COLO668 (cell line): ENCODE results near the gene CRYBG1.
"Not testable (repeated sequence)": the region's sequence is repeated elsewhere in the genome, so short reads cannot be mapped to it uniquely, and the experiment has no call there.

ENCODE experiments used
- DNase-seq: peaks from one replicate; lab custom pipeline; 2025; ENCODE audit not compliant: unreplicated experiment; lab: John Stamatoyannopoulos, UW

The CRYBG1 gene

DNA sequence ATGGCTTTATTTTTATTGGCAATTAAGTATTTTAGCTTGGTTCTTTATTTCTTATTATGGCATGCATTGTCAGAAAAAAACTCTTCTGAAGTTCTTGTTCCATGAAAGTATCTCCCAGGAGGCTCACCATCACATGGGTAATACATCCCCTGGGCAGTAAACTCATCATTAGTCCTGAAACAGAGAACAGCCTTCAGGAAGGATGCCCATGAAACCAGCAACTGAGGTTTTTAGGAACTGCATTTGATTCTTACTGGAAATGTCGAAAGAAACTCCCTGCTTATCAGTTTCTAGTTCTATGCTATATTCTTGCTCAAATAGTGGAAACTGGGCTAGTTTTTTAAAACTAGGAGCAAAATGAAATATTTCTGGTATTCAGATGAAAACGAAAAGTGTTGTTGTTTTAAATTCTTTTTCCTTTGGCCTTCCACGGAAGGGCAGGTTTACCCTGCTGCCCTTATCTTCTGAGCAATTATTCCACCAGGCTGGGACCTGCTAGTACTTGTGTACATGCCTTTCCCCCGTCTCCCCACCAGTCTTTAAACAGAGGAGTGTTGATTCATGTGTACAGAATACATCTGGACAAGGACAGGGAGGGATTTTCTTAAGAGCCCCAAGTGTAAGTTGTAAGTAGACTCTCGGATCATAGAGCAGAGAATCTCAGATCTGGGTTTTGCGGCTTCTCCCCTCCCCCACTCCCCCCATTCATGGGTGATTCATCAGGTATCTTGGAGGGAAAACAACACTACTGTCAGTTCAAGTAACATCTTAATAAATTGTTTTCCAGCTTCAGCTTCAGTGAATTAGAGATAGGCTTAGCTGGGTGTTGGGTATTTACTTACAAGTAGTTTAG is 187.3 kb downstream of the CRYBG1 start:
- DNase-seq, result no peak

DNA sequence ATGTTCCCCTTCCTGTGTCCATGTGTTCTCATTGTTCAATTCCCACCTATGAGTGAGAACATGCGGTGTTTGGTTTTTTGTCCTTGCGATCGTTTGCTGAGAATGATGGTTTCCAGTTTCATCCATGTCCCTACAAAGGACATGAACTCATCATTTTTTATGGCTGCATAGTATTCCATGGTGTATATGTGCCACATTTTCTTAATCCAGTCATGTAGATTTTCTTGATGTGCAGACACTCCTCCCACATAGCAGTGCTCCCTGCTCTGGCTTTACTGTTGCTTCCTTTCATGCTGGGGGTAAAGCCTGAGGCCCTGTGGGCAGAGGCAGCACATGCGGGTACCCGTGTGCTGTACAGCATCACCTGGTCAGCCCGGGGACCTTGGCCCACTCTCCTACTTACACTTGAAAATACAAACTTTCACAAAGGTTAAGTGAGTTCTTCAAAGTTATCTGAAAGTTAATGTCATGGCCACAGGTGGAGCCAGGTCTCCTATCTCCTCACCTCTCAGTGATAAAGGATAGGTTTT is 188.5 kb downstream of the CRYBG1 start:
- not testable (repeated sequence) for DNase-seq

DNA sequence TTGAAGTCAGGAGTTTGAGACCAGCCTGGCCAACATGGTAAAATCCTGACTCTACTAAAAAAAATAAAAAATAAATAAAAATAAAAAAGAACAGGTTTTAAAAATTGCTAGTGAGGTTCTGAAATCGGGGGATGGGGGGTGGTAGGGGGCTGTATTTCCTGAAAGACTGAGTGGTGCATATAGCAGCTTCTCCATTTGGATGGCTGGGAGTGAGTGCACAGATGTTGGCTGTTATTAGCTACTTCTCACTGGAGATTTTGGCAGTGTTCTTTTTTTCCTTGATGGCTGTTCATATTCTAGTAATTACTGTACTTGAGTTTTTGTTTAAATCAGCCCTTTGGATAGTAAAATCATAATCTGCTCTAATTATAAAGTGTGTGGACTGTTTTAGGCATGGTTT is 189.0 kb downstream of the CRYBG1 start:
- DNase-seq, result no peak

DNA sequence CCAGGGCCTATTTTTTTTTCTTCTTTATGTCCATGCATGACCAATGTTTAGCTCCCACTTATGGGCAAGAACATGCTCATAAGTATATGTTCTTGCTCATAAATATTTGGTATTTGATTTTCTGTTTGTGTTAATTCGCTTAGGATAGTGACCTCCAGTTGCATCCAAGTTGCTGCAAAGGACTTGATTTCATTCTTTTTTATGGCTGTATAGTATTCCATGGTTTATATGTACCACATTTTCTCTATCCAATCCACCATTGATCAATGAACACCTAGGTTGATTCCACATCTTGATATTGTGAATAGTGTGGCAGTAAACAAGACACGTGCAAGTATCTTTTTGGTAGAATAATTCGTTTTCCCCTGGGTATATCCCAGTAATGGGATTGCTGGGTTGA is 190.6 kb downstream of the CRYBG1 start:
- no peak for DNase-seq

DNA sequence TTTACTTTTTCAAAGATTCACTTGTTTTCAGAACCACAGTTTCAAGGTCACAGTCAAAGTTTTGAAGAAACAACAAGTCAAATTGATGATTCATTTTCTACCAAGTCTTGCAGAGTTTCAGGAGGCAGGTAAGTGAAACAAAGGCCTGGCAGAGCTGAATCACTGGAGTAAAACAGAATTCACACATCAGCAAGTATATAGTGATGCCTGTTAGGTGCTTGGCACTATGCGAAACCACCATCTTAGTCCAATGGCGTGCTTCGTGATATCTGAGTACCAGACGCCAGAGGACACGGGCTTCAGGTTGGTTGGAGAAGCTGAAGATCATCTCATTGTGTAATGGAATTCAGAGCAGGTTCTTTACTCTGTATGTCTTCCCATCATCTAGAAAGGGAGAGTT is 192.9 kb downstream of the CRYBG1 start:
- DNase-seq, result no peak

DNA sequence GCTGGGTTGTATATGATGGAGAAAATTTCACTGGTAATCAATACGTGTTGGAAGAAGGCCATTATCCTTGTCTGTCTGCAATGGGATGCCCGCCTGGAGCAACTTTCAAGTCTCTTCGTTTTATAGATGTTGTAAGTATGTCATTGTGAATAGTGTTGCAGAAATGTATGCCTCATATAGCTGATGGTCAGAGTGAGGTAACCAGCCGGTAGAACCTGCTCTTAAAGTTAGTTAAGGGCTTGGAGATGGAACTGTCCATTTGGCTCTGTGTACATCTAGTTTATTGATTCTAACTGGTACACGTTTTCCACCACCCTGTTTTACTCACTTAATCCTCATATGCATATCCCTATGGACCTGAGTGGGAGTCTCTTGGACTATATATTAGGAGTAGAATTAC is 195.2 kb downstream of the CRYBG1 start:
- no peak for DNase-seq

DNA sequence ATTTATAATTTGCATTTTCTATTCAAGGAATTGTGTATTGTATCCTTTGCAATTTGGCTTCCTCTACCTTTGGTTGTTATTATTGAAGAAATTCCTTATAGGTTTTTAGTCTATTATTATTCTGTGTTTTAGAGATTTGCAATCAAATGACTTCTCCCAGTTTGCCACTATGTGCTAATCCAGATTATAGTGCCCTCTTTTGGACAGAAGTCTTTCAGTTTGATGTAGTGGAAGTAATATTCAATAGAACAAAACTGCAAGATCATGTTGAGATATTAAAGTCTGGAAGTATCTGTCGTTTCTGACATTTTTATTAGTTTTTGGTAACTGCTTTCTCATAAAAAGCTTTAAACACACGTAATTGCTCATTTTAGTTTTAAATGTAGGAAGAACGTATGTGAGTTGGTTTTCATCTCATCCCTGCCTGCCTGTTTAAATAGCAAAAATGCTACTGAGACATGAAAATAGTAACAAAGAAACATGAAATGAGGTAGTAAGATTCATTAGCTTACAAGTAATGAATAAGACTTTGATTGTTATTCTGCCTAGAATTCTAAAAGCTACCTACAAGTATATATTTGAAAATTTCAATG is 195.9 kb downstream of the CRYBG1 start:
- DNase-seq, result no peak

DNA sequence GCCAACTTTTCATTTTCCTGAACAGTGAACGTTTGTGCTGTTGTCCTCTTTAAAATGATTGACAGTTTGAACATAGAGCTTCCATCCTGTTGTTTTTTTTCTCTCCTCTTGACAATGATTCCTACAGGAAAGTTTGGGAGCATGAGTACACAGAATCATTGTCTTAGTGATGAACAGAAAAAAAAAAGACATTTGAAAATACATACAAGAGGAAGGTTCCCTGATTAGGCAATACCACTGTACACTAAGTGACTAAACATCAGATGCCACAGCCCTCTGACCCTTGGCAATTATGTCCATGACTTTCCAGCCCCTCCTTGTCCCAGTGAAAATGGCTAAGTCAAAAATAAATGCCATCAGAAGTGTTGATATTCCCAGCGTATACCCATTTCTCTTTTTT is 197.3 kb downstream of the CRYBG1 start:
- DNase-seq, result no peak

DNA sequence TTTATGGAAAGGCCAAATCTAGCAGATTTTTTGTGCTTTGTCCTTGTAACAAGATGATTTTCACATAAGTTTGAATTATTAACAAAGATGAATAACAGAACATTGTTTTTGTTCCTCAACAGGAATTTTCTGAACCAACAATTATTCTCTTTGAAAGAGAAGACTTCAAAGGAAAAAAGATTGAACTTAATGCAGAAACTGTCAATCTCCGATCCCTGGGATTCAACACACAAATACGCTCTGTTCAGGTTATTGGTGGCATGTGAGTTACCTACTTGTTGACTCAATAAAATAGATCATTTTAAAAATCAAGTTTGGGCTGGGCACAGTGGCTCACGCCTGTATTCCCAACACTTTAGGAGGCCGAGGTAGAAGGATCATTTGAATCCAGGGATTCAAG is 197.8 kb downstream of the CRYBG1 start:
- DNase-seq, result no peak

DNA sequence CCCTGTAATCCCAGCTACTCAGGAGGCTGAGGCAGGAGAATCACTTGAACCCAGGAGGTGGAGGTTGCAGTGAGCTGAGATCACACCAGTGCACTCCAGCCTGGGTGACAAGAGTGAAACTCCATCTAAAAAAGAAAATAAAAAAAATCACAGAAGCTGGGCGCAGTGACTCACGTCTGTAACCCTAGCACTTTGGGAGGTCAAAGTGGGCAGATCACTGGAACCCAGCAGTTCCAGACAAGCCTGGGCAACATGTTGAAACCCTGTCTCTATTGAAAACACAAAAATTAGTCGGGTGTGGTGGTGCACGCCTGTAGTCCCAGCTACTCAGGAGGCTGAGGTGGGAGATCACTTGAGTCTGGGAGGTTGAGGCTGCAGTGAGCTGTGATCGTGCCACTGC is 199.1 kb downstream of the CRYBG1 start:
- not testable (repeated sequence) for DNase-seq

DNA sequence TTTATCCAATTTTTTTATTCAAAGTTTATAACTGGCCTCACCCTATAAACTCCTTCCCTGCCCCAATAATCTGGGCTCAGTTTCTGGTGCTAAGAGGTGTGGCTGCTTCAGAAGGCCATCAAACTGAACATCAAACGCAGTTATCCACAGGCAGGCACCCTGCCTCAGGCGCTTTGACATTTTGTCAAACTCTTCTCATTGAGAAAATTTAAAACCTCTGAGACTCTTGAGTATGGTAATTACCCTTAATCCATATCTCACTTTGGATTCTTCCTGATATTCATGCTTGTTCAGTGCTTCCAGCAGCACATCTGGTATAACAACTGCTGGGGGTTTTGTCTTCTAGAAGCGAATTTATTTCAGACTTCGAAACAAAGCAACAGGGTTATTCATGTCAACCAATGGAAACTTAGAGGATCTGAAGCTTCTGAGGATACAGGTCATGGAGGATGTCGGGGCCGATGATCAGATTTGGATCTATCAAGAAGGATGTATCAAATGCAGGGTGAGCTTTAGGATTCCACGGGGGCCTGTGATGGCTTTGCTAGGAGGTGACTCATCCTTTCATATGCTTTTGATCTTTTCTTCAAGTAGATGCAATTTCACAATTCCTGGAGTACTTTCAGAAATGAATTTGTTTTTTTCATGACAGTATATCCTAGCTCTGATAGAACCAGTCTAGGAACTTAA is 200.6 kb downstream of the CRYBG1 start:
- no peak for DNase-seq

DNA sequence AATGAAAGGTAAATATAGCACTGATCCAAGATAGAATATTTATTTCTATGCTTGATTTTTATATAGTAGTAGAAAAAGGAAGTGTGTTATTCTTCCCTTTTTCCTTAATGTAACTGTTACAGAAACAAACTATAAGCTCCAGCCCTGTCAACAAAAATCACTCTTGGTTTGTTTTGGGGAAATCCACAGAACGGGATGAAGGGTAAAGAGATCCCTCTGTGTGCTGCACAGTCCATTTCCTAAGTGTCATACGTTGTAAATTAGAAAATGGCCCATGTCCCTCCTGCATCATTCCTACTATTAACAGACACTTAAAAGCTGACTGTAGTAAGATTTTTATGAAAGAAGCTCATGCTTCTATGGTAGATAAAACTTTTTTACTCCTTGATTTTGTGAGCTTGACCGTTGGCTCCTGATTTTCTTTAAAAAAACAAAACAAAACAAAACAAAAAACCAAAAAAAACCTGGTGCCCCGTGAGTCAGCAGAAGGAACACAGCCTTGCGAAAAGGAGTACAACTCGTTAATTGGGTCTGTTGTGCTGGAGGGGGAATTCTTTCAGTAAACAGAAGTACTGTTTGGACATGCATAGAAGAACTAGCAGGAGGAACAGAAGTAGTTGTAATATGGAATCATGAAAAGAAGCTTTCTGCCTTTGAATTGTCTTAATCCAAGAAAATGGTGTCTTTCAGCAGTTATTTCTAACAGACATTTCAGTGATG is 201.3 kb downstream of the CRYBG1 start:
- no peak for DNase-seq

DNA sequence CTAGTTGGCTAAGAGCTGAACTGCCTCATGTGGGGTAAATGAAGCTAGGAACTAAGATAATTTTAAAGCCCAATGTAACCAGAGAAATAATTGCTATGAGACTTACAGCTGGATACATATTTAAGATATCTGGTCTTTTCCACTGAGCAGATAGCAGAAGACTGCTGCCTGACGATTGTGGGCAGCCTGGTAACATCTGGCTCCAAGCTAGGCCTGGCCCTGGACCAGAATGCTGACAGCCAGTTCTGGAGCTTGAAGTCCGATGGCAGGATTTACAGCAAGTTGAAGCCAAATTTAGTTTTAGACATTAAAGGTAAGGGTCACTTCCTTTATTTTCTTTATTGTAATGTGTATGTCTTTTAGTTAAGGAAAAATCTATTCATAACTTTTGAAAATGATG is 203.1 kb downstream of the CRYBG1 start:
- DNase-seq, result no peak

DNA sequence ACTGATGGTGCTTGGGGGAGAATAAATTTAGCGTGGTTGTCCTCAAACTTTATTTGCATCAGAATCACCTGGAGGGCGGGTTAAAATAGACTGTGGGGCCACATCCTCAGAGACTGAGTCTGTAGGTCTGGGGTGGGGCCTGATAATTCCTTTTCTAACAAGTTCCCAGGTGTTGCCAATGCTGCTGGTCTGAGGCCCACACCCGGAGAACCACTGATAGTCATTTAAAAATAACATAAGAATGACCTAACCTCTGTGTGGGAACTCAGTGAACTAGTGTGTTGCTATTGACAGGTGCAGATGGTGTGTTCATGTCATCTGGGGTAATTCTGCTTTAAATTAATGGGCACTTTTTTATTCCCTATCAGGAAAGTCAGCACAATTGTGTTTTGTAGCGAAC is 204.0 kb downstream of the CRYBG1 start:
- DNase-seq, result no peak

DNA sequence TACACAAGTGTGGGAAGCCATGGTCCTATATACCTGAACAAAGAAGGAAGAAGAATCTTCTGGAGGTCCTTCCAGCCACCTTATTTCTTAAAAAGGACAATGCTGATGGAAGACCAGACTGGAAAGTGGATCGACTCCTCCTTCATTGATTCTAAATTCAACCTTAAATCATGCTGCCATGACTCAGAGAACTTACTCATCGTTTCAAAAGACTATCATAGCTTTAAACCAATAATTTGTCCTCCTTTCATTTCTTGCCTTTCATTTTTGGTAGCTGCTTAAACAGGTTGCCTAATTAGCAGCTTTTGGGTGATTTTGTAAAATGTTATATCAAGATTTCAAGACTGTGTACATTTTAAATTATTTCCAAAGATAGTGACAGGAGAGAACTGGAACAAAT is 208.0 kb downstream of the CRYBG1 start:
- DNase-seq, result no peak

DNA sequence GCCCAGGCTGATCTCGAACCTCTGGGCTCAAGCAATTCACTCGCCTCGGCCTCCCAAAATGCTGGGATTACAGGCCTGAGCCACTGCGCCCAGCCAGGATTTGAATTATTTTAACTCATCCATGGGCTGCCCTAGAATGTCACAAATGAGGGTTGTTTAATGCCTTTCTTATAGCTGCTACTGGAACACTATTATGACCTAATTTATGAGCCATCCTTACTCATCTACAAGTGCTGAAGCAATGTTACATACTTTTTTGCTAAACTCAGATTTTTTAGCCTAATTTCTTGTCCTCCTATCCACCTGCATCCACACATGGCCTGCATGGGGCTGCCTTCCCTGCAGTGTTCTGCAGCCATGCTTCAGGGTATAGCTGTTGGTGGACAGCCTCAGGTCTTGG is 208.9 kb downstream of the CRYBG1 start:
- DNase-seq, result no peak

DNA sequence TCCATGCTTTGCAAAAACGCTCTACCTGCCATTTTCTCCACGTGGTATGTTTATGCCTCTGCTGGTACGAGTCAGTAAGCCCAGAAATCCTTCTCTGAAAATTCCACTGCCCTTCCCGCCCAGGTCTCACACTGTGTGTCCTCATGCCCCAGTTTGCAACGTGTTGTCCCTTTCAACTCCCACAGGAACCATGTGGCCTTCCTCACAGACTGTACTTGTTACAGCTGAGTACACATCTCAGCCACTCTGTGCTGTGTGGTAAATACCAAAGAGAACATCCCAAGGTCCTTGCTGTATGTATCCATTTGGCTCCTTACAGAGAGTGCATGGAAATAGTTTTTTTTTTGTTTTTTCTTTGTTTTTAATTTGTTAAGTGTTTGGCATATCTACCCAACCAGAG is 211.9 kb downstream of the CRYBG1 start:
- no peak for DNase-seq

DNA sequence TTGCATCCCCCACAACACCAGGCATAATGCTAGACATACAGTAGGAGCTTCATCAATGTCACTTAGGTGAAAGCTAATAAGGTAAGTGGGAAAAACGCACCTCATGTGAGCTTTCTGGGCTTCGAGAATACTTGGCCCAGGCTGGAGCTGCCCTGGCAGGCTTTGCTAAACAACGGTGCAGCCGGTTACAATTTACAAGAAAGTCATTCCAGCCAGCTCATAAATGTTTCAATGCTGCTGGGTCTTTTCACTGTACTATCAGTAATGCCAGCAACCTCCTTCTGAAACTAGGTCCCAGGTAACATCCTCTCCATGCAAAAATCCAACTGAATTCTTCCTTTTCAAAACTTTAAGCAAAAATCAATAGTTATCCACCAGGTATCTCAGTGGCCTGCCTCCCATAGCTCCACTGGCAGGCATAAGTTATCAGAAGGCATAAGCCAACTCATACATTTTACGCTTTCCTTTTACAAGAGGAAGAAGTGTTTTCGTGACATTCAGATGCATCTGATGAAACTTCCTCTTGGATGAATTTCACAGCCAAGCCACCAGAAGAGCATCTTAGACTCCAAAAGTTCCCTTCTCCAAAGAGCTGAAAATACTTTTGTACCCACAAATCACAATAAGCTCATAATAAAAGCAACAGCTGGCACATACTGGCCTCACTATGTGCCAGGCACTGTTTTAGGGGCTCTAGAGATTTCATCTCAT is 212.5 kb downstream of the CRYBG1 start:
- no peak for DNase-seq

DNA sequence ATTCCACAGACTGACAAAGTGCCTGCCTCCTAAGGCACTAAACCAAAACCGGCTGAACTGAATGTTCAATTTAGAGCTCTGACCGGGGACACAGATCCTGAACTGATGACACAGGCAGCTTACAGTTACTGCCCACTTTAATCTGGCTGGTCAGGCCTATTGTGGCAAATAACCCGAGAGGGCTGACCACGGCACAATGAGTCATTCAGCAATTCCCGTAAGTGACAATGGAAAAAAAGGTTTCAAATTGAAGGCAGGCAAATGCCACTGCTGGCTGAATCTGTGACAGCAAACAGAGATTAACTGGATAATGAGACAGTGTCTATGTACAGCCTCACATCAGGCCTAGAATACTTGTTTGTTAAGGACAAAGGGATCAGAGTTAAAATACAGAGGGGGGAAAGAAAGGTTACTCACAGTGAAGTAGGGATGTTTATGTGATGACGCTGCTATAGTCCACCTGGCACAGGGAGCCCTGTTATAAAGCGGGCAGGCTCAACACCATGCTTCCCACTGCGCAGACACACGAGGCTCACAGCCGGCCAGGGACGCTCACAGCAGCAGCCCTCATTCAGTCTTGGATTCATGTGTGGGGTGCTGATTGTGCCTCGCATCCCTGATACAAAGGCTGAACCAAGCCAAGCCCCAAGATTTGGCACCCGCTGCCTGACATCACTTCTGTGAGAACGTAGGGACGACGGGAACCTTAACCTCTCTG is 214.4 kb downstream of the CRYBG1 start:
- peak; percentile 6 for DNase-seq

DNA sequence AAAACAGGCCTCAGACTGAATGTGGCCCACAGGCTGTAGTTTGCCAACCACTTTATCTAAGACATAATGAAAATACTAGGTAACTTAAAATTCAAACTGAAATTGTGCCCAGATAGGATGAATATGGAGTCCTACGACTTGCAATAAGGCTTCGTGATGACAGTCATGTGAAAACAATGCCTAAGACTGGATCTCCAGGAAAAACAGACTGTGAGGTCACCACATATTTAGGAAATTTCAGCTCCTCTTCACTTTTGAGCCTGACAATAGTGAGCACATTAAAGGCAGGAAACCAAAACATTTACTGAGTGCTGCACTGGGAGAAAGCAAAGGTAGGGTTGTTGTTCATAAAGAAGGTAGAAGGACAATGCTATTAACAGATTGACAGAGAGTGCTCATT is 218.8 kb downstream of the CRYBG1 start:
- DNase-seq, result no peak
